Progenitor cell of endocrine pancreas (in vitro differentiated cells): ENCODE results near the gene TRIM58. TPM values are rescaled to one million over a fixed set of nuclear protein-coding genes. Genes with fewer than 3 reads are reported as not detected.

Experiments
- DNase-seq: peaks from one replicate; pipeline ENCODE4 v3.0.0; 2021; ENCODE audit warnings: low spot score; ENCODE audit not compliant: unreplicated experiment
- H3K27ac Mint-ChIP-seq: 2 replicates; pipeline ENCODE4 v1.8.0; 2021; ENCODE audit warnings: mild to moderate bottlenecking, moderate library complexity, mixed read lengths
- H3K27me3 Mint-ChIP-seq: 2 replicates; pipeline ENCODE4 v1.8.0; 2021; ENCODE audit warnings: mixed read lengths
- H3K36me3 Mint-ChIP-seq: 2 replicates; pipeline ENCODE4 v1.8.0; 2022; ENCODE audit warnings: mixed read lengths; ENCODE audit not compliant: insufficient read depth
- H3K4me1 Mint-ChIP-seq: 2 replicates; pipeline ENCODE4 v1.8.0; 2021; ENCODE audit warnings: low read depth, mixed read lengths
- H3K4me3 Mint-ChIP-seq: 2 replicates; pipeline ENCODE4 v1.8.0; 2021; ENCODE audit warnings: low read depth, mild to moderate bottlenecking, moderate library complexity, mixed read lengths
- H3K9me3 Mint-ChIP-seq: 2 replicates; pipeline ENCODE4 v1.8.0; 2021; ENCODE audit warnings: low read depth, mixed read lengths
- total RNA-seq: library from RNA; stranded (reverse); gene quantifications from 2 replicates; pipeline ENCODE4 v1.2.1, GENCODE V29; 2021
- TF ChIP-seq, protein P1 (sequence below): fragments of 200-600 bp; sonication (generic); IDR thresholded peaks from one replicate; pipeline ENCODE4 v1.5.0; 2021; ENCODE audit warnings: antibody characterized with exemption, mild to moderate bottlenecking; ENCODE audit not compliant: unreplicated experiment

The TRIM58 gene
- total RNA-seq, 1 donor from 2014 or later: 1.1 TPM

DNA sequence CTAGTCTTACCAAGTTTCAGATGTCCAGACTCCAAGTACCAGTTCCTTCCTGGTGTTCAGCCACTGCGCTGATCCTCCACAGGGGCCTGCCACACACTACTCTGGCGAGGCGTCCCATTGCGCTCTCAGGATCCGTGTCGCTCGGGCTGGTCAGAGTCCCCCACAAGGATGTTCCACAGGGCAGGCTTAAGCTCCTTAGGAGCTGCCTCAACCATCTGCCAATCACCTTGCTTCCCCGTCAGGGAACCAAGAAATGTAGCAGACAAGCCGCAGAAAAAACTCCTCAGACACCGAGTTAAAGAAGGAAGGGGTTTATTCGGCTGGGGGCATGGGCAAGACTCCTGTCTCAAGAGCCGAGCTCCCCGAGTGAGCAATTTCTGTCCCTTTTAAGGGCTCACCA, 48.2 kb downstream of the TRIM58 start:
- Mint-ChIP-seq H3K4me1 (no peaks in the 10 kb centered on the region), H3K36me3 (no peaks in the 10 kb centered on the region), H3K27ac (no peak overlapping the region), H3K4me3 (no peak overlapping the region), H3K9me3 (peaks cover 37% of the 10 kb centered on the region), H3K27me3 (no peaks in the 10 kb centered on the region)
- DNase-seq: no peak
- TF ChIP-seq, protein P1, sequence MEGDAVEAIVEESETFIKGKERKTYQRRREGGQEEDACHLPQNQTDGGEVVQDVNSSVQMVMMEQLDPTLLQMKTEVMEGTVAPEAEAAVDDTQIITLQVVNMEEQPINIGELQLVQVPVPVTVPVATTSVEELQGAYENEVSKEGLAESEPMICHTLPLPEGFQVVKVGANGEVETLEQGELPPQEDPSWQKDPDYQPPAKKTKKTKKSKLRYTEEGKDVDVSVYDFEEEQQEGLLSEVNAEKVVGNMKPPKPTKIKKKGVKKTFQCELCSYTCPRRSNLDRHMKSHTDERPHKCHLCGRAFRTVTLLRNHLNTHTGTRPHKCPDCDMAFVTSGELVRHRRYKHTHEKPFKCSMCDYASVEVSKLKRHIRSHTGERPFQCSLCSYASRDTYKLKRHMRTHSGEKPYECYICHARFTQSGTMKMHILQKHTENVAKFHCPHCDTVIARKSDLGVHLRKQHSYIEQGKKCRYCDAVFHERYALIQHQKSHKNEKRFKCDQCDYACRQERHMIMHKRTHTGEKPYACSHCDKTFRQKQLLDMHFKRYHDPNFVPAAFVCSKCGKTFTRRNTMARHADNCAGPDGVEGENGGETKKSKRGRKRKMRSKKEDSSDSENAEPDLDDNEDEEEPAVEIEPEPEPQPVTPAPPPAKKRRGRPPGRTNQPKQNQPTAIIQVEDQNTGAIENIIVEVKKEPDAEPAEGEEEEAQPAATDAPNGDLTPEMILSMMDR: no peak

DNA sequence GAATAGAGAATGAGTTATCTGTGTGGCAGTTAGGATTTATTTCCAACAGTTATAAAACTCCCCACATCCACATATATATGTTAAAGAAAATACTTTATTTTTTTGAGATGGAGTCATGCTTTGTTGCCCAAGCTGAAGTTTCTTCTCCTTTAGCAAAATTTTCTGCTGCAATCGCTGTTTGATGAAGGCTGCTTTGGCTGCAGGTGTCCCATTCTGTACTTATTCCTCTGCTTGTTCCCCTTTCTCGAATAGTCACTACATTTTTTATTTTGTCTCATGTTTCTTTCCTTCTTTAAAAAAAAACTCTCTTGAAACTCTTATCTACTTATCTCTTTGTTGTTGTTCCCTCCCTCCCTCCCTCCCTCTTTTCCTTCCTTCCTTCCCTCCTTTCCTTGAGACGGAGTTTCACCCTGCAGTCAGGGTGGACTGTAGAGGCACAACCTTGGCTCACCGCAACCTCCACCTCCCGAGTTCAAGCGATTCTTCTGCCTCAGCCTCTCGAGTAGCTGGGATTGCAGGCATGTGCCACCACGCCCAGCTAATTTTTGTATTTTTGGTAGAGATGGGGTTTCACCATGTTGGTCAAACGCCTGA, 49.0 kb downstream of the TRIM58 start:
- H3K36me3 Mint-ChIP-seq: no peaks in the 10 kb centered on the region
- no peak overlapping the region for H3K27ac Mint-ChIP-seq
- peaks cover 45% of the 10 kb centered on the region for H3K9me3 Mint-ChIP-seq
- H3K27me3 Mint-ChIP-seq: no peaks in the 10 kb centered on the region
- H3K4me3 Mint-ChIP-seq: no peak overlapping the region
- no peak for DNase-seq
- no peaks in the 10 kb centered on the region for H3K4me1 Mint-ChIP-seq
- TF ChIP-seq, protein P1: no peak

- no peaks in the 10 kb centered on the region for H3K27me3 Mint-ChIP-seq
- DNase-seq: no peak
- TF ChIP-seq, protein P1: no peak
- peaks cover 45% of the 10 kb centered on the region for H3K9me3 Mint-ChIP-seq
- no peaks in the 10 kb centered on the region for H3K36me3 Mint-ChIP-seq
- no peak overlapping the region for H3K27ac Mint-ChIP-seq
- no peaks in the 10 kb centered on the region for H3K4me1 Mint-ChIP-seq
- H3K4me3 Mint-ChIP-seq: no peak overlapping the region
Observed at GRCh38 chr1:247906504-247907047, 49.6 kb downstream of the TRIM58 start.

GRCh38 chr1:247908766-247909165, 51.8 kb downstream of the TRIM58 start:
- Mint-ChIP-seq H3K27me3 (no peaks in the 10 kb centered on the region), H3K4me3 (no peak overlapping the region), H3K27ac (no peak overlapping the region), H3K9me3 (peaks cover 48% of the 10 kb centered on the region), H3K4me1 (no peaks in the 10 kb centered on the region), H3K36me3 (no peaks in the 10 kb centered on the region)
- DNase-seq: no peak
- TF ChIP-seq, protein P1: no peak

DNA sequence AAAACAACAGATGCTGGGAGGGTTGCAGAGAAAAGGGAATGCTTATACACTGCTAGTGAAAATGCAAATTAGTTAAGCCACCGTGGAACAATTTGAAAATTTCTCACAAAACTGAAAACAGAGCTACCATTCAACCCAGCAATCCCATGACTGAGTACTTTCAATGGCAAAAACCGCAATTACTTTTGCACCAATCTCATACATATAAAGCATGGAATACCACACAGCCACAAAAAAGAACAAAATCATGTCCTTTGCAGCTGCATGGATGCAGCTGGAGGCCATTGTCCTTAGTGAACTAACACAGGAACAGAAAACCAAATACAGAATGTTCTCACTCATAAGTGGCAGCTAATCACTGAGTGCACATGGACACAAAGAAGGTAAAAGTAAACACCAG, 56.8 kb downstream of the TRIM58 start:
- Mint-ChIP-seq H3K27me3 (no peaks in the 10 kb centered on the region), H3K36me3 (no peaks in the 10 kb centered on the region), H3K27ac (no peak overlapping the region), H3K9me3 (peaks cover 26% of the 10 kb centered on the region), H3K4me3 (no peak overlapping the region), H3K4me1 (no peaks in the 10 kb centered on the region)
- DNase-seq: no peak
- TF ChIP-seq, protein P1: no peak
